HCT116 (cell line): Measurements from ENCODE around the gene MTHFD1L. TPM values are rescaled to one million over a fixed set of nuclear protein-coding genes. Genes with fewer than 3 reads are reported as not detected.

Source experiments
- ATAC-seq: fragments of 200-7000 bp; cut with Tn5 transposase; 2 replicates; pipeline ENCODE4 v1.9.1; 2020; ENCODE audit warnings: mild to moderate bottlenecking, moderate library complexity
- BruUV-seq: library from RNA; stranded (reverse); fragments of 400-500 nt; replicated peaks from 2 replicates; lab custom pipeline; 2021; lab: Mats Ljungman, UMichigan
- CTCF ChIA-PET: fragments of 300-600 bp; sonication (Branson Sonifier 250); formaldehyde crosslinking; loops from one replicate; lab custom pipeline; 2021; ENCODE audit warnings: antibody characterized with exemption; lab: Charles Lee
- POLR2A ChIA-PET: fragments of 300-600, 350-600 bp; sonication (Branson Sonifier 250); formaldehyde crosslinking; loops from one replicate; lab custom pipeline; 2021; ENCODE audit warnings: antibody characterized with exemption; lab: Charles Lee
- RAD21 ChIA-PET, 2 experiments: fragments of 300-600 bp; sonication (Branson Sonifier 250); formaldehyde crosslinking; loops; one replicate each; lab custom pipeline; 2023; ENCODE audit warnings: low total read pairs in 2 of 2; ENCODE audit not compliant: uncharacterized antibody in 2 of 2, unreplicated experiment in 2 of 2, low non-redundant PET in 1 of 2; lab: Charles Lee
- DNase-seq: peaks from one replicate; pipeline ENCODE4 v3.0.0-alpha.2; 2010; ENCODE audit warnings: low read depth, low spot score
- H2AFZ ChIP-seq: fragments of 200-600 bp; shearing (Covaris generic), sonication (generic); 2 replicates; pipeline ENCODE4 v1.6.1; 2017; ENCODE audit warnings: low read depth, mixed run types, mixed read lengths, antibody characterized with exemption, low read length; ENCODE audit not compliant: poor library complexity, severe bottlenecking
- H3K27ac ChIP-seq: 2 replicates; pipeline ENCODE4 v1.5.1; 2012; ENCODE audit warnings: low read depth, low read length
- H3K27me3 ChIP-seq: fragments of 200-600 bp; sonication (generic); 2 replicates; pipeline ENCODE4 v1.6.1; 2016; ENCODE audit warnings: mixed run types, low read length, mixed read lengths; ENCODE audit not compliant: insufficient read depth
- H3K36me3 ChIP-seq, 2 experiments: fragments of 200-500 bp in 1 of 2; fragments of 200-600 bp in 1 of 2; sonication (Bioruptor generic) in 1 of 2; sonication (generic) in 1 of 2; 2 replicates each; pipeline versions ENCODE4 v1.5.1 to v1.6.1; 2014 to 2016; ENCODE audit warnings: low read length in 2 of 2, inconsistent platforms in 1 of 2, mixed read lengths in 1 of 2, mixed run types in 1 of 2; ENCODE audit not compliant: insufficient read depth in 2 of 2, control insufficient read depth in 1 of 2
- H3K4me1 ChIP-seq, 2 experiments: fragments of 200-600 bp in 1 of 2; sonication (generic) in 1 of 2; 2 replicates each; pipeline versions ENCODE4 v1.5.1 to v1.6.1; 2012 to 2017; ENCODE audit warnings: low read length in 2 of 2, inconsistent platforms in 1 of 2, mild to moderate bottlenecking in 1 of 2, mixed read lengths in 1 of 2, mixed run types in 1 of 2, moderate library complexity in 1 of 2; ENCODE audit not compliant: insufficient read depth in 2 of 2, control insufficient read depth in 1 of 2
- H3K4me2 ChIP-seq: fragments of 200-600 bp; sonication (generic); 2 replicates; pipeline ENCODE4 v1.6.1; 2017; ENCODE audit warnings: mixed run types, low read length, mixed read lengths
- H3K4me3 ChIP-seq, 2 experiments: fragments of 200-600 bp in 1 of 2; sonication (generic) in 1 of 2; replicated peaks in 1 of 2; 2 replicates each; pipeline ENCODE4 v1.5.1; 2011 to 2016; ENCODE audit warnings: low read length in 2 of 2, control low read depth in 1 of 2, low read depth in 1 of 2, mild to moderate bottlenecking in 1 of 2, mixed read lengths in 1 of 2, mixed run types in 1 of 2
- H3K79me2 ChIP-seq: fragments of 200-600 bp; sonication (generic); 2 replicates; pipeline ENCODE4 v1.6.1; 2017; ENCODE audit warnings: mild to moderate bottlenecking, mixed run types, low read length, moderate library complexity, mixed read lengths; ENCODE audit not compliant: insufficient read depth
- H3K9ac ChIP-seq: fragments of 200-600 bp; sonication (generic); 2 replicates; pipeline ENCODE4 v1.6.1; 2016; ENCODE audit warnings: low read length, mixed read lengths
- H3K9me2 ChIP-seq: fragments of 200-600 bp; sonication (generic), shearing (Covaris generic); 2 replicates; pipeline ENCODE4 v1.6.1; 2017; ENCODE audit warnings: mixed run types, mild to moderate bottlenecking, moderate library complexity; ENCODE audit not compliant: insufficient read depth
- H3K9me3 ChIP-seq, 2 experiments: fragments of 200-500 bp in 1 of 2; fragments of 200-600 bp in 1 of 2; sonication (Bioruptor generic) in 1 of 2; sonication (generic) in 1 of 2; 2 replicates each; pipeline ENCODE4 v1.6.1; 2014 to 2017; ENCODE audit warnings: low read length in 2 of 2, mixed read lengths in 2 of 2, inconsistent platforms in 1 of 2, low read depth in 1 of 2, mild to moderate bottlenecking in 1 of 2, mixed run types in 1 of 2, moderate library complexity in 1 of 2; ENCODE audit not compliant: control insufficient read depth in 1 of 2, insufficient read depth in 1 of 2
- H4K20me1 ChIP-seq: fragments of 200-600 bp; sonication (generic), shearing (Covaris generic); 2 replicates; pipeline ENCODE4 v1.6.1; 2017; ENCODE audit warnings: mixed run types, mild to moderate bottlenecking, moderate library complexity; ENCODE audit not compliant: insufficient read depth
- CTCF ChIP-seq, 3 experiments: fragments of 200-600 bp in 1 of 3; sonication (generic) in 1 of 3; IDR thresholded peaks in 2 of 3; conservative IDR thresholded peaks in 1 of 3; 2 replicates each; pipeline ENCODE4 v1.5.1; 2012 to 2017; ENCODE audit warnings: low read depth in 2 of 3, low read length in 2 of 3, antibody characterized with exemption in 1 of 3, borderline replicate concordance in 1 of 3, control low read depth in 1 of 3, mild to moderate bottlenecking in 1 of 3, mixed read lengths in 1 of 3, mixed run types in 1 of 3, moderate library complexity in 1 of 3; ENCODE audit not compliant: insufficient read depth in 1 of 3
- EGR1 ChIP-seq: IDR thresholded peaks from 2 replicates; pipeline ENCODE4 v1.6.1; 2012; ENCODE audit warnings: low read depth
- EZH2phosphoT487 ChIP-seq: fragments of 200-600 bp; IDR thresholded peaks from 2 replicates; pipeline ENCODE4 v1.6.1; 2018; ENCODE audit warnings: antibody characterized with exemption, borderline replicate concordance
- FOSL1 ChIP-seq: IDR thresholded peaks from 2 replicates; pipeline ENCODE4 v1.6.1; 2012; ENCODE audit warnings: low read depth
- SP1 ChIP-seq: IDR thresholded peaks from 2 replicates; pipeline ENCODE4 v1.6.1; 2012; ENCODE audit warnings: low read depth
- SRF ChIP-seq: IDR thresholded peaks from 2 replicates; pipeline ENCODE4 v1.6.1; 2012; ENCODE audit warnings: low read depth
- ZNF274 ChIP-seq: fragments of 200-500 bp; sonication (Bioruptor generic); IDR thresholded peaks from 2 replicates; pipeline ENCODE4 v1.6.1; 2014; ENCODE audit warnings: mild to moderate bottlenecking, low read depth, low read length, inconsistent platforms
- intact Hi-C: fragments of 100-400 bp; cut with micrococcal nuclease; formaldehyde crosslinking; loops from 2 replicates; pipeline ENCODE4 v1.10.0; 2022
- total RNA-seq: library from RNA; stranded (reverse); gene quantifications from one replicate; pipeline ENCODE4 v1.2.1, GENCODE V29; 2021; ENCODE audit not compliant: unreplicated experiment
- TF ChIP-seq, protein P1 (sequence below): IDR thresholded peaks from 2 replicates; pipeline ENCODE4 v1.6.1; 2011; ENCODE audit warnings: mild to moderate bottlenecking, low read length, moderate library complexity; ENCODE audit not compliant: insufficient replicate concordance; ENCODE audit errors: extremely low read depth

Gene MTHFD1L
- total RNA-seq, 1 experiment from 2014 or later, result 127 TPM

DNA sequence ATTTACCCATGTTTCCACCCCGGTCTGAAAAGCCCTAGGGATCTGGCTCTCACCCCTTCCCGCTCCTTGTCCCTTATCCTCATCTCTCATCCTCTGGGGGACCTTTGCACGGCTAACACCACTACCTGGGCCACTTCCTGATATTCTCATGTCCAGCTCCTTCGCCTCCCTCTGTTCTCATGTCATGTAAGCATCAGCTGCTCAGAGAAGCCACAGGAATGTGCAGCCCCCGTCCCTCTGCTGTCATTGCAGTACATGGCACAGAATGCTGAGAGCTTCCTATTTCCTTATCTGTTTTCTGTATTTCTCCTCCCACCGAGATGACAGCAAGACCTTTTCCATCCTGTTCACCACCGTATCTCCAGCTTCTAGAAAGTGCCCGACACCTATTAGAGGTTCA is 102.4 kb downstream of the MTHFD1L start:
- DNase-seq, result no peak
- intact Hi-C loops, result no loop called here
- H3K4me1 ChIP-seq, result peaks cover 7 to 18% of the 10 kb centered on the region in 2 experiments; a peak in 3 of 4 replicates
- CTCF ChIA-PET, result no interaction called here
- H3K4me3 ChIP-seq, result no peak overlapping the region
- H3K4me2 ChIP-seq, result no peak overlapping the region
- peaks cover 3 to 18% of the 10 kb centered on the region in 2 experiments; a peak in 2 of 4 replicates for H3K36me3 ChIP-seq
- no peaks in the 10 kb centered on the region for H4K20me1 ChIP-seq
- TF ChIP-seq CTCF (IDR thresholded peaks at IDR 0.05 in 2 of 3, conservative IDR thresholded peaks at IDR 0.05 in 1 of 3; ENCODE audit: borderline replicate concordance in 1 of 3, insufficient read depth in 1 of 3, low read depth in 2 of 3, low read length in 2 of 3) (no peak), EGR1 (no peak), SP1 (no peak), SRF (no peak), FOSL1 (no peak), ZNF274 (no peak)
- TF ChIP-seq, all 23 proteins: peak for 0
- Histone ChIP-seq H3K9me2 (no peaks in the 10 kb centered on the region), H3K9me3 (no peaks in the 10 kb centered on the region), H3K79me2 (no peaks in the 10 kb centered on the region), H2AFZ (no peak overlapping the region), H3K27ac (no peak overlapping the region), H3K9ac (no peak overlapping the region), H3K27me3 (no peaks in the 10 kb centered on the region)
- no TSS peak for BruUV-seq
- RAD21 ChIA-PET, result no interaction called here
- ATAC-seq, result no peak
- POLR2A ChIA-PET, result no interaction called here

DNA sequence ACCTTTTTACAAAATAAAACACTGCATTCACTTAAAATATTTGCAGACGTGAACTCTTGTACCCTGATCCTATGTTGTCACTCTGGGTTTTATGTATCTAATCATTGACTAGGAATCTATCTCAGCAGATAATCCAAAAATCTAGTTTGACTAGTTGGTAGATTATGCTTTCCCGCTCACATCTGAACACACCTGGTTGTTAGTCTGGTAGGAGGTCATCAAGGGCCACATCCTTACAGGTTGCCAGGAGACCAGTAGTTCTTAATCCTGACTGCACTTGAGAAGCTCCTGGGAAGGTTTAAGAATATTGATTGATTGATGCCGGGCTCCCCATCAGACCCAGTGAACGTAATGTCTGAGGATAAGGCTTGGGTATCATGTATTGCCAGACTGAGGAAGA is 104.4 kb downstream of the MTHFD1L start:
- H3K79me2 ChIP-seq, result 0 out of 2 replicates have a peak, but pooled peaks cover 2% of the 10 kb centered on the region
- ChIA-PET CTCF (no interaction called here), RAD21 (no interaction called here), POLR2A (no interaction called here)
- ATAC-seq (no peak), DNase-seq (no peak)
- 0 out of 2 replicates have a peak overlapping the region, but pooled peaks have one; percentile 34 for H3K4me2 ChIP-seq
- no peaks in the 10 kb centered on the region for H3K27me3 ChIP-seq
- H3K9ac ChIP-seq, result no peak overlapping the region
- peaks cover 7 to 18% of the 10 kb centered on the region in 2 experiments; a peak in 3 of 4 replicates for H3K4me1 ChIP-seq
- H3K9me3 ChIP-seq, result no peaks in the 10 kb centered on the region
- H3K4me3 ChIP-seq, result no peak overlapping the region
- no peak overlapping the region for H3K27ac ChIP-seq
- BruUV-seq, result no TSS peak
- intact Hi-C loops, result no loop called here
- TF ChIP-seq, protein P1, sequence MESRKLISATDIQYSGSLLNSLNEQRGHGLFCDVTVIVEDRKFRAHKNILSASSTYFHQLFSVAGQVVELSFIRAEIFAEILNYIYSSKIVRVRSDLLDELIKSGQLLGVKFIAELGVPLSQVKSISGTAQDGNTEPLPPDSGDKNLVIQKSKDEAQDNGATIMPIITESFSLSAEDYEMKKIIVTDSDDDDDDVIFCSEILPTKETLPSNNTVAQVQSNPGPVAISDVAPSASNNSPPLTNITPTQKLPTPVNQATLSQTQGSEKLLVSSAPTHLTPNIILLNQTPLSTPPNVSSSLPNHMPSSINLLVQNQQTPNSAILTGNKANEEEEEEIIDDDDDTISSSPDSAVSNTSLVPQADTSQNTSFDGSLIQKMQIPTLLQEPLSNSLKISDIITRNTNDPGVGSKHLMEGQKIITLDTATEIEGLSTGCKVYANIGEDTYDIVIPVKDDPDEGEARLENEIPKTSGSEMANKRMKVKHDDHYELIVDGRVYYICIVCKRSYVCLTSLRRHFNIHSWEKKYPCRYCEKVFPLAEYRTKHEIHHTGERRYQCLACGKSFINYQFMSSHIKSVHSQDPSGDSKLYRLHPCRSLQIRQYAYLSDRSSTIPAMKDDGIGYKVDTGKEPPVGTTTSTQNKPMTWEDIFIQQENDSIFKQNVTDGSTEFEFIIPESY, result no peak
- TF ChIP-seq EZH2phosphoT487, result no peak
- no peak overlapping the region for H2AFZ ChIP-seq
- no peaks in the 10 kb centered on the region for H4K20me1 ChIP-seq
- H3K36me3 ChIP-seq, result peaks cover 3 to 28% of the 10 kb centered on the region in 2 experiments; a peak in 2 of 4 replicates
- H3K9me2 ChIP-seq, result no peaks in the 10 kb centered on the region
